Astrocyte (in vitro differentiated cells and primary cell): ENCODE data around the gene SLC1A7. TPM values are rescaled to one million over a fixed set of nuclear protein-coding genes. Genes with fewer than 3 reads are reported as not detected.

Source experiments
- DNase-seq: peaks from one replicate; pipeline ENCODE4 v3.0.0-alpha.2; 2010; ENCODE audit warnings: low read depth
- FAIRE-seq: peaks from 2 replicates; lab custom pipeline; 2011; peaks lifted over from hg19 to GRCh38; lab: Jason Lieb, UNC
- H2AFZ ChIP-seq: 2 replicates; pipeline ENCODE4 v1.6.0; 2012; ENCODE audit warnings: low read depth, low read length, inconsistent platforms
- H3K27ac ChIP-seq: 2 replicates; pipeline ENCODE4 v1.5.1; 2011; ENCODE audit warnings: low read depth, low read length, inconsistent platforms
- H3K27me3 ChIP-seq: 2 replicates; pipeline ENCODE4 v1.6.0; 2011; ENCODE audit warnings: low read length, inconsistent platforms; ENCODE audit not compliant: insufficient read depth
- H3K36me3 ChIP-seq: 2 replicates; pipeline ENCODE4 v1.5.1; 2011; ENCODE audit warnings: low read length, inconsistent platforms; ENCODE audit not compliant: insufficient read depth
- H3K4me1 ChIP-seq: 2 replicates; pipeline ENCODE4 v1.5.1; 2011; ENCODE audit warnings: low read length, inconsistent platforms; ENCODE audit not compliant: insufficient read depth
- H3K4me2 ChIP-seq: 2 replicates; pipeline ENCODE4 v1.6.0; 2012; ENCODE audit warnings: low read length, inconsistent platforms
- H3K4me3 ChIP-seq: 2 replicates; pipeline ENCODE4 v1.5.1; 2011; ENCODE audit warnings: low read depth, mild to moderate bottlenecking, low read length, inconsistent platforms; ENCODE audit not compliant: insufficient read depth
- H3K79me2 ChIP-seq: 2 replicates; pipeline ENCODE4 v1.6.0; 2012; ENCODE audit warnings: mild to moderate bottlenecking, low read length, inconsistent platforms; ENCODE audit not compliant: insufficient read depth
- H3K9ac ChIP-seq: 2 replicates; pipeline ENCODE4 v1.6.0; 2012; ENCODE audit warnings: mild to moderate bottlenecking, low read length, inconsistent platforms
- H3K9me3 ChIP-seq: 2 replicates; pipeline ENCODE4 v1.5.1; 2012; ENCODE audit warnings: low read depth, mild to moderate bottlenecking, low read length, inconsistent platforms; ENCODE audit not compliant: insufficient read depth
- H4K20me1 ChIP-seq: 2 replicates; pipeline ENCODE4 v1.6.0; 2012; ENCODE audit warnings: low read length, inconsistent platforms; ENCODE audit not compliant: insufficient read depth
- H3K27ac Mint-ChIP-seq: one replicate; pipeline ENCODE4 v1.8.0; 2021; ENCODE audit warnings: mild to moderate bottlenecking, mixed read lengths; ENCODE audit not compliant: unreplicated experiment
- H3K27me3 Mint-ChIP-seq: one replicate; pipeline ENCODE4 v1.8.0; 2021; ENCODE audit warnings: low read depth, mixed read lengths; ENCODE audit not compliant: unreplicated experiment
- H3K36me3 Mint-ChIP-seq: one replicate; pipeline ENCODE4 v1.8.0; 2021; ENCODE audit warnings: low read depth, mixed read lengths; ENCODE audit not compliant: unreplicated experiment
- H3K4me1 Mint-ChIP-seq: one replicate; pipeline ENCODE4 v1.8.0; 2021; ENCODE audit warnings: low read depth, mixed read lengths; ENCODE audit not compliant: unreplicated experiment
- H3K4me3 Mint-ChIP-seq: one replicate; pipeline ENCODE4 v1.8.0; 2021; ENCODE audit warnings: mild to moderate bottlenecking, moderate library complexity, mixed read lengths; ENCODE audit not compliant: unreplicated experiment
- H3K9me3 Mint-ChIP-seq: one replicate; pipeline ENCODE4 v1.8.0; 2021; ENCODE audit warnings: mild to moderate bottlenecking, mixed read lengths; ENCODE audit not compliant: unreplicated experiment
- EZH2 ChIP-seq: IDR thresholded peaks from 2 replicates; pipeline ENCODE4 v1.6.1; 2012; ENCODE audit warnings: mild to moderate bottlenecking, low read length, inconsistent platforms; ENCODE audit not compliant: insufficient read depth
- total RNA-seq: library from RNA; stranded (reverse); gene quantifications from 2 replicates; pipeline ENCODE4 v1.2.1, GENCODE V29; 2021
- TF ChIP-seq, protein P1 (sequence below): IDR thresholded peaks from 2 replicates; pipeline ENCODE4 v1.5.1; 2011; ENCODE audit warnings: low read depth, mild to moderate bottlenecking, inconsistent platforms, low read length, moderate library complexity; ENCODE audit not compliant: insufficient read depth

The SLC1A7 gene
- total RNA-seq, 1 donor from 2014 or later = not detected

DNA sequence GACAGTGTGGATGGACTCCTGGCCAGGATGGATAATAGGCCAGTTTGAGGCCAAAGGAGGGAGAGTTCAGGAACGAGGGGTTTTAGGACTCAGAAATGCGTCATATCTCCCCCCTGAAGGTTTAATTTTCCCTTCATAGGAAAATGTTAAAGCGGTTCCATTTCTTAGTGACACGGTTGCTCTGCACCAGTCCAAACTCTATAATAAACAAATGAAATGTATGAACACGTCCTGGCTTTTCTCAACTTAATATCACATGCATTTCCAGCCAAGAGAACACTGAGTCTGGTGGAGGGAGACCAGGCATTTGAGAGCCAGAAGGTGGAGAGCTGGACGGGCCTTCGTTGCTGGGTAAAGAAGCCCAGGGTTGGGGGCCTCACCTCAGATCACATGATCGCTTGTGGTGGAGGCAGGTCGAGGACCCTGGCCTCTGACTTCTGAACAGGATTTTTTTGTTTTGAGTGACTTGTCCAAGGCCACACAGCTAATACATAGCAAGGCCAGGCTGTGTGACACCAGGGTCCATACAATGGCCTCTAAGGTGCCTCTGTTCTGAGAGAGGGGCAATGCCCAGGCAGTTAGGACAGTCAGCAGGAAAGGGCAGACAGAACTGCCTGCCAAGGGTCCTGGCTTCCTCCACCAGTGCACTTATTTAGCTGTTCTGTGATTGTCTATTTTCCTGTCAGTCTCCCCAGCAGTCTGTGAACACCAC lies 11.4 kb downstream of the SLC1A7 start:
- H3K4me3 Mint-ChIP-seq = no peak overlapping the region
- Histone ChIP-seq H3K4me3 (no peak overlapping the region), H3K4me1 (peaks cover 6% of the 10 kb centered on the region), H2AFZ (no peak overlapping the region), H3K27ac (no peak overlapping the region), H3K4me2 (no peak overlapping the region), H3K27me3 (no peaks in the 10 kb centered on the region), H3K9me3 (no peaks in the 10 kb centered on the region), H3K9ac (no peak overlapping the region), H4K20me1 (no peaks in the 10 kb centered on the region), H3K79me2 (no peaks in the 10 kb centered on the region), H3K36me3 (no peaks in the 10 kb centered on the region)
- H3K36me3 Mint-ChIP-seq = no peaks in the 10 kb centered on the region
- TF ChIP-seq, protein P1, sequence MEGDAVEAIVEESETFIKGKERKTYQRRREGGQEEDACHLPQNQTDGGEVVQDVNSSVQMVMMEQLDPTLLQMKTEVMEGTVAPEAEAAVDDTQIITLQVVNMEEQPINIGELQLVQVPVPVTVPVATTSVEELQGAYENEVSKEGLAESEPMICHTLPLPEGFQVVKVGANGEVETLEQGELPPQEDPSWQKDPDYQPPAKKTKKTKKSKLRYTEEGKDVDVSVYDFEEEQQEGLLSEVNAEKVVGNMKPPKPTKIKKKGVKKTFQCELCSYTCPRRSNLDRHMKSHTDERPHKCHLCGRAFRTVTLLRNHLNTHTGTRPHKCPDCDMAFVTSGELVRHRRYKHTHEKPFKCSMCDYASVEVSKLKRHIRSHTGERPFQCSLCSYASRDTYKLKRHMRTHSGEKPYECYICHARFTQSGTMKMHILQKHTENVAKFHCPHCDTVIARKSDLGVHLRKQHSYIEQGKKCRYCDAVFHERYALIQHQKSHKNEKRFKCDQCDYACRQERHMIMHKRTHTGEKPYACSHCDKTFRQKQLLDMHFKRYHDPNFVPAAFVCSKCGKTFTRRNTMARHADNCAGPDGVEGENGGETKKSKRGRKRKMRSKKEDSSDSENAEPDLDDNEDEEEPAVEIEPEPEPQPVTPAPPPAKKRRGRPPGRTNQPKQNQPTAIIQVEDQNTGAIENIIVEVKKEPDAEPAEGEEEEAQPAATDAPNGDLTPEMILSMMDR = no peak
- TF ChIP-seq EZH2 = no peak
- H3K27ac Mint-ChIP-seq = no peak overlapping the region
- peaks cover 36% of the 10 kb centered on the region for H3K27me3 Mint-ChIP-seq
- FAIRE-seq = no peak
- H3K4me1 Mint-ChIP-seq = no peaks in the 10 kb centered on the region
- peaks cover 7% of the 10 kb centered on the region for H3K9me3 Mint-ChIP-seq
- no peak for DNase-seq

DNA sequence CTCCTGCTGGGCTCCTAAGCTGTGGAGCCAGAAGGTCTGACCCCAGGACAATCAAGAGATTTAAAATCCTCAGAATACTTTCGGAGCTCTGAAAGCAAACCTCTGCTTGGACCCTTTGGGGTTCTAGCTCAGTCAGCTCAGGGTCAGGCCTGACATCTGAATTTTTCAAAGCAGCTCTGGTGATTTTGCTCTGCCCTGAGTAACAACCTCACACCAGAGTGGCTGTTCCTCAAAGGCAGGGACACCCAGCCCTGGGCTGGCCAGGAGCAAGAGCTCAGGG lies 11.9 kb downstream of the SLC1A7 start:
- Histone ChIP-seq H2AFZ (no peak overlapping the region), H3K9ac (no peak overlapping the region), H3K4me2 (no peak overlapping the region), H3K4me1 (peaks cover 6% of the 10 kb centered on the region), H4K20me1 (no peaks in the 10 kb centered on the region), H3K79me2 (no peaks in the 10 kb centered on the region), H3K27me3 (no peaks in the 10 kb centered on the region), H3K27ac (no peak overlapping the region), H3K36me3 (no peaks in the 10 kb centered on the region), H3K4me3 (no peak overlapping the region), H3K9me3 (no peaks in the 10 kb centered on the region)
- DNase-seq (no peak), FAIRE-seq (no peak)
- no peak overlapping the region for H3K4me3 Mint-ChIP-seq
- H3K36me3 Mint-ChIP-seq = no peaks in the 10 kb centered on the region
- peaks cover 7% of the 10 kb centered on the region for H3K9me3 Mint-ChIP-seq
- no peak overlapping the region for H3K27ac Mint-ChIP-seq
- H3K4me1 Mint-ChIP-seq = peaks cover 3% of the 10 kb centered on the region
- peaks cover 36% of the 10 kb centered on the region for H3K27me3 Mint-ChIP-seq
- TF ChIP-seq, protein P1 = no peak
- no peak for TF ChIP-seq EZH2

DNA sequence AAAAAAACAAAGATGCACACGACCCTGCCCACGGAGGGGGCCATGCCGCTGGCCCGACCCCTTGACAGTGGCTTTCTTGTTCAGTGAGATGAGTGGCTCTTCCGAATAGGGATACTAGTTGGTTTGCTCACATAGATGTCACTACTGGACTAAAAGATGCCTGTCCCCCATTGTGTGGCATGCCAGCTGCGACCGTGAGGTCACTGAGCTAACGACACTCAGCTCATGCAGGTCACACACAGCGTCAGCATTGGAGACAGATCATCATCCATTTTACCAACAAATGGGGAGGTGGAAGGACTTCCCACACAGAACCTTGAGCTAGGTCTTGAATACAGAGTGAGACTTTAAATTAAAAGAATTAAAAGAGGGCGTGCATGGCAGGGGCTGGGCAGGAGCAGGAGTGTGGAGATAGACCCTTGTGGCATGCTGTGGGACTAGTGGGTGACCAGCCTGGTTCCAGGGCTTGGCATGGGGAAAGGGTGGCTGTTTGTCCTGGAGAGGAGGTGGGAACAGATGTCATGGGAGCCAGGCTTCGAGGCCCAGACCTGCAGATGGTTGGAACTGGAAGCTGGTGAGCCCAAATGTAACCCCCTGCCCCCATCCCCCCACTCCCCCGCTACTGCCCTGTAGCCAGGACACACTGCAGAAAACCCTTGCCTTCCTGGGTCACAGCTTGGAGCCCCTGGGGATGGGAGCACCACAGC lies 12.4 kb downstream of the SLC1A7 start:
- Mint-ChIP-seq H3K36me3 (no peaks in the 10 kb centered on the region), H3K27me3 (peaks cover 37% of the 10 kb centered on the region), H3K27ac (no peak overlapping the region), H3K4me3 (no peak overlapping the region), H3K4me1 (peaks cover 4% of the 10 kb centered on the region), H3K9me3 (peaks cover 7% of the 10 kb centered on the region)
- Histone ChIP-seq H3K79me2 (no peaks in the 10 kb centered on the region), H3K9me3 (no peaks in the 10 kb centered on the region), H4K20me1 (no peaks in the 10 kb centered on the region), H3K9ac (no peak overlapping the region), H3K4me3 (no peak overlapping the region), H3K27me3 (no peaks in the 10 kb centered on the region), H3K27ac (no peak overlapping the region), H3K4me1 (peaks cover 2% of the 10 kb centered on the region), H2AFZ (no peak overlapping the region), H3K4me2 (no peak overlapping the region), H3K36me3 (no peaks in the 10 kb centered on the region)
- no peak for TF ChIP-seq EZH2
- TF ChIP-seq, protein P1 = no peak
- FAIRE-seq (no peak), DNase-seq (no peak)
